Mononuclear cell (primary cell): ENCODE measurements around the gene LBX1. TPM values are rescaled to one million over a fixed set of nuclear protein-coding genes. Genes with fewer than 3 reads are reported as not detected.

Source experiments
- H3K27me3 ChIP-seq: 2 replicates; pipeline ENCODE4 v1.6.0; 2011; ENCODE audit warnings: low read length, control low read depth; ENCODE audit not compliant: insufficient read depth
- H3K4me1 ChIP-seq: 2 replicates; pipeline ENCODE4 v1.5.1; 2011; ENCODE audit warnings: mild to moderate bottlenecking, low read length, control low read depth; ENCODE audit not compliant: insufficient read depth
- H3K4me3 ChIP-seq: 2 replicates; pipeline ENCODE4 v1.5.1; 2011; ENCODE audit warnings: mild to moderate bottlenecking, low read length, moderate library complexity
- H3K9me3 ChIP-seq: 2 replicates; pipeline ENCODE4 v1.5.1; 2011; ENCODE audit warnings: low read depth, mild to moderate bottlenecking, control low read depth, low read length
- total RNA-seq: library from RNA; depleted of rRNA; stranded (reverse); fragments of >200 nt; gene quantifications from one replicate; pipeline ENCODE4 v1.2.3, GENCODE V29; 2012

Gene LBX1, protein sequence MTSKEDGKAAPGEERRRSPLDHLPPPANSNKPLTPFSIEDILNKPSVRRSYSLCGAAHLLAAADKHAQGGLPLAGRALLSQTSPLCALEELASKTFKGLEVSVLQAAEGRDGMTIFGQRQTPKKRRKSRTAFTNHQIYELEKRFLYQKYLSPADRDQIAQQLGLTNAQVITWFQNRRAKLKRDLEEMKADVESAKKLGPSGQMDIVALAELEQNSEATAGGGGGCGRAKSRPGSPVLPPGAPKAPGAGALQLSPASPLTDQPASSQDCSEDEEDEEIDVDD
- not detected for total RNA-seq

DNA sequence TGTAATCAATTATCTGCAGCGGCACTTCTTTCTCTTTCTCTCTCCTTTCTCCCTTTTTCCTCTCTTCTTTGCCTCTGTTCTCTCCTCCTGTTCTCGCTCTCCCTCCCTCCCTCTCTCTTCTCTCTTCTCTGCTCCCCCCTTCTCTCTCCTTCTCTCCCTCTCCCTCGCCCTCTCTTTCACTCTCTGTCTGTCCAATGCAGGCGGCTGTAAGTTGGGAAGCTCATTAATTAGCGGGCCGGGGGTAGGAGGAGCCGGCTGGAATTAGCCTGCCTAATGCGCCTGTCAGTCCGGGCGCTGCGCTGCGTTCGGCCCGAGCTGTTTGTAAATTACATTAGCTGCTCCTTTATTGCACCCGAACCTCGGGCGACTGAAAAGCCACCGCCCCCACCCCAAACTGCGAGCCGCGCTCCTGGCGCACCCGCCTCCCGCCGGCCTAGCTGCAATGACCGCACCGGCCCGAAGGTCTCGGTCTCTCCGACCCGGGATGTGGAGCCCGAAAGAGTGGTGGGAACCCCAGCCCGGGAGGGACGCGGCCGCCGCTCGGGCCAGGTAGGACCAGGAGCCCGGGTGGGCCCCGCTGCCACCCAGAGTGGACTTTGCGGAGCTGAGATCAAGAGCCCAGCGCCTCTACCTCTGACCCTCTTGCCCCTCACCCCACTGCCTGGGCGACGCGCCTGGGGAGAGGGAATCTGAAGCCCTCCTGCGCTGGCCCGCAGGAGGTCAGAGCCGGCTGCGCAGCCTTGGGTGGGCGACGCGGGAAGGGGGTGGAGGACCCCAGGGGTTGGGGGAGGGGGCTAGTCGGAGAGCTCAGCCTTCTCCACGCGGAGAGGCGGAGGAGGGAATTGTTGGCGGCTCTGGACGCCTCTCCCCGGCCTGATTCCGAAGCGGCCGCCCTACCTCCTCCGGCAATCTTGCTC lies at the start of gene LBX1:
Gene LBX1 (minus strand): TSS at position 198 of the 917 bp plus-strand sequence. CDS start 648 bp downstream, outside the sequence.
- H3K4me1 ChIP-seq, result peaks cover 43% of the 10 kb centered on the region
- H3K9me3 ChIP-seq, result no peaks in the 10 kb centered on the region
- peaks cover 93% of the 10 kb centered on the region for H3K27me3 ChIP-seq
- no peak within 1 kb of the TSS for H3K4me3 ChIP-seq

DNA sequence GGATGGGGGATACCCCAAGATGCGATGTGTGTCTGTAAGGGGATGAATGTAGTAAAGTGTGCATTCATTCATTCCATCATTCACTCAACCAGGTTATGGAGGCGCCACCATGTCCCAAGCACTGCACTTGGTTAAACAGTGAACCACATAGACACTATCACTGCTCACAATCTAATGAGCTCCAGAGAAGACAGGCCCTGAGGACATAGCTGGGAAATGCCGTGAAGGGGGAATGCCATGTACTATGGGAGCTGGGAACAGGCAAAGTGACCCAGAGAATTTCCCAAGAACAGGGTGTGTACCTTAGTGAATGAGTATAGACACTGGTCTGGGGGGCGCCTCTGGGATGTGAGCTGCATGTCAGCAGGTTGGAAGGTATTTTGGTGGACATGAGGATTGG lies 44.5 kb upstream of the LBX1 start:
- Histone ChIP-seq H3K4me3 (no peak overlapping the region), H3K4me1 (no peaks in the 10 kb centered on the region)

DNA sequence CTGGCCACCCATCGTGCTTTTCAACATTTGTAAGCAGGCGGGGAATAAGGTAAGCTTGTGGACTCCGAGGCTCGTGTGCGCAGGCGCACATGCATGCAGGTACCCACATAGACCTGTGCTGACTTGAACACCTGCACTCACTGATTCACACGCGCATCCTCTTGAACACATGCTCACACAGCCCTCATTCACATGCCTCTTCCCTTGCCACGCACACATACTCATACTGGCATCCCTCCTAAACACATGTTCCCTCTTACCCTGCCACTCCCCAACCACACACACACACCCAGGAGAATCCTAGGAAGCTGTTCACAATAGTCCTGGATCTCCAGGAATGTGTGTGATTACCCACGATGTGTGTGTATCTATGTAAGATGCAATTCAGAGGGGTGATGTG lies 44.1 kb upstream of the LBX1 start:
- Histone ChIP-seq H3K27me3 (peaks cover 2% of the 10 kb centered on the region), H3K9me3 (no peaks in the 10 kb centered on the region), H3K4me3 (no peak overlapping the region), H3K4me1 (no peaks in the 10 kb centered on the region)

More for the DNA sequence above, 44.5 kb upstream of the LBX1 start:
- Histone ChIP-seq H3K27me3 (peaks cover 2% of the 10 kb centered on the region), H3K9me3 (no peaks in the 10 kb centered on the region)

DNA sequence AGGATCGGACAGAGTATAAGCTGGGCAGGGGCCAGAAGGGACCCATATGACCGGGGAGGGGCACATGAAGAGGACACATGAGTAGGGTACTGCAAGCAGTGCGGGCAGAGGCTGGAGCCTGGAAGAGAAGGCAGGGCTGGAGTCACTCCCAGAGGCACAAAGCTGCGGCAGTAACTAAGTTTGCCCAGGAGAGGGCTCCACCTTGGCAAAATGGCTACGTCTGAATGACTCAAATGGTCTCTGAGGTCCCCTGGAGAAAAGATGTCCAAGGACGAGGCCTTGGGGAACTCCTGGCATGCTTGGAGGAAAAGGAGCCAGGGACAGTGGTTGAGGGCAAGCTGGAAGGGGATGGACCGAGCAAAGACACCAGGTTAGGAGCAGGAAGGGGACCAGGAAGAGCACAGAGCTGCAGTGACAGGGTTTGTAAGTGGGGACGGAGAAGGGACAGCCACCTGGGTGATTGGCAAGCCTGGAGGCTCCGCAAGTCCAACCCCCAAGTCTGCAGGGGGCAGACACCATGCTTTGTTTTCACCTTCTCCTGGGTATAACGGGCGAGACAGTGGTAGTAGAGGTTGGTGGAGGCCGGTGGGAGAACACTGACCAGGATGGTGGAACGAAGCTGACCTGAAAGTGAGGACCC lies 43.1 kb upstream of the LBX1 start:
- H3K27me3 ChIP-seq, result peaks cover 2% of the 10 kb centered on the region

DNA sequence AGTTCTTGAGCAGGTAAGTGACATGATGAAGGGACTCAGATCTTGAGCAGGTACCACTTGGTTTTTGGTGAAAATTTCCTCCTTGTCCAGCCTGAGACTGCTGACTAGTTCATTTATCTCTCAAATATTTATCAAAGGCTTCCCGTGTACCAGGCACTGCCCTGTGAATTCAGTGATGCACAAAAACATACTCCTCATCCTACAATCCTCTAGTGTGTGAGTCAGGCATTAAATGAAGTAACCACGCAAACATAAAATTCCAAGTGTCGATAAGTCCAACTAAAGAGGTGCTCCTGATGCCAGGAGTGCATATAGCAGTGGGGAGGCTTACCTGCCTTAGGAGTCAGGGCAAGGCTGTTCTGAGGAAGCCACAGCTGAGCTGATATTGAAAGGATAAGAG lies 41.5 kb upstream of the LBX1 start:
- H3K4me1 ChIP-seq, result no peaks in the 10 kb centered on the region
- H3K4me3 ChIP-seq, result no peak overlapping the region
- peaks cover 2% of the 10 kb centered on the region for H3K27me3 ChIP-seq
- no peaks in the 10 kb centered on the region for H3K9me3 ChIP-seq

More for the DNA sequence above, 43.1 kb upstream of the LBX1 start:
- Histone ChIP-seq H3K4me1 (no peaks in the 10 kb centered on the region), H3K9me3 (no peaks in the 10 kb centered on the region), H3K4me3 (no peak overlapping the region)

DNA sequence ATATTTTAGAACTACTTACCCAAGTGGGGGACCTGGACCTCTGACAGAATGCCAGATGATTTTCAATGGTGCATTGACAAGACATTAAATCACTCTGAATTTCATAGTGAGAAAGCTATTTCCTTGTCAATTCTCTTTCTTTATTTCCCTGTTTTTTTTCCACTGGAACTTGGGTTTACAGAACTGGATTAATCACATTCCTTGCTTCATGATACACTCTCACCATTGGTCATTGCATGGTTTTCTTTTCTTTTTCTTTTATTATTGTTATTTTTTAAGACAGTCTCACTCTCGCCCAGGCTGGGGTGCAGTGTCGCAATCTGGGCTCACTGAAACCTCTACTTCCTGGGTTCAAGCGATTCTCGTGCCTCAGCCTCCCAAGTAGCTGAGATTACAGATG lies 38.5 kb upstream of the LBX1 start:
- Histone ChIP-seq H3K9me3 (no peaks in the 10 kb centered on the region), H3K27me3 (peaks cover 3% of the 10 kb centered on the region), H3K4me1 (no peaks in the 10 kb centered on the region), H3K4me3 (no peak overlapping the region)

DNA sequence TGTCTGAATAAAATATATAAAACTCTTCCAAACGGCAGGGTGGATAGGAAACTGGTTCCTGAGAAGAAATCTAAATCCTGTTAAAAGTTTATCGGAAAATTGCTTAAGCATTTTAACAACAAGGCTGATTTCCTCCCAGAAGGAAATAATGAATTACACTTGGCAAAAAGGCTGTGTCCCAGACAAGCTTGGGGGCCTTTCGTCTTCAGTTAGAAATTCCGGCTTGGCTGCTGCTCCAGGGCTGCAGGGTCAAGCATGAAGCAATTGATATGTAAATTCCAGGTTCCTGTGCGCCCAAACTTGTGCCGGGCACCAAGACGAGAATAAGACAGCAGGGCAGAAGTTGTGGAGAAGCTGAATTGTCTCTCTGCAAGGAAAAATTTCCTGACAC lies 38.0 kb upstream of the LBX1 start:
- Histone ChIP-seq H3K27me3 (peaks cover 5% of the 10 kb centered on the region), H3K4me3 (no peak overlapping the region), H3K9me3 (no peaks in the 10 kb centered on the region), H3K4me1 (no peaks in the 10 kb centered on the region)

DNA sequence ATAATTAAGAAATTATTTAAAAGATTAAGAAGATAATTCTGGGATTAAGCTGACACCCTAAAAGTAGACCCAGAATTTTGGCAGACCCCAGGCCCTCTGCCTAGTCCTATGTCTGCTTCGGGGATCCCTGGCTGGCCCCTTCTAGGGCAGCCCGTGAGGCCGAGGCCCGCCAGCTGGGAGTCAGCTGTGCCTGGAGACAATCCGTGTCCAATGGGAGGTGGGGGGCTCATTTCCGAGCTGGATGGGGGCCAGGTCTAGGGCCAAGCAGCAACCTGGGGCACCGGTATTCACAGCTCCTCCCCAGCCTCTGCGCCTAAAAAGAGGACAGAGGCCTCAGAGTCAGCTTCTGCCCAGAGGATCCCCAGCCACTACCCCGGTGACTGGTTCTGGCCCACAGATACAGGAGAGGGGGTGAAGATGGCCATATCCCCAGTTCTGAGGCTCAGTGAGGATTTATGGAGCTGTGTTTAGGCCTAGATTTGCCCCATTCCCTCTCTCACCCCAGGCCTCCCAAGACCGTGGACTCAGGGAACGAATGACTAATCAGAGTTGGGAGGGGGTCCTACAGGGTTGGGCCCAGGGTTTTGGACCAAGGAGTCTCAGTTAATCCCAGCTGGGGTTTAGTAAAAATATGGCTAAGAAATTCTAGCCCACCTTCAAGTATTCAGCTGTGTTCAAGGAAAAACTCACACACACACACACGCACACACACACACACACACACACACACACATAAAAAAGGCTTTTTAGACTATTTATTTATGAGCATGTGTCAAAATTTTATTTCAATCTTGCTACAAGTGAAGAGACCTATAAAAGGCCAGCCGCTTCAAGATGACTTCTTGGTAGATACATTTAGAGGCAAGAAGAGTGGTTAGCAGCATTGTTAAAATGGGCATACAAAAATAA lies 37.4 kb upstream of the LBX1 start:
- no peaks in the 10 kb centered on the region for H3K9me3 ChIP-seq
- H3K27me3 ChIP-seq, result peaks cover 5% of the 10 kb centered on the region
- H3K4me1 ChIP-seq, result no peaks in the 10 kb centered on the region
- H3K4me3 ChIP-seq, result no peak overlapping the region

DNA sequence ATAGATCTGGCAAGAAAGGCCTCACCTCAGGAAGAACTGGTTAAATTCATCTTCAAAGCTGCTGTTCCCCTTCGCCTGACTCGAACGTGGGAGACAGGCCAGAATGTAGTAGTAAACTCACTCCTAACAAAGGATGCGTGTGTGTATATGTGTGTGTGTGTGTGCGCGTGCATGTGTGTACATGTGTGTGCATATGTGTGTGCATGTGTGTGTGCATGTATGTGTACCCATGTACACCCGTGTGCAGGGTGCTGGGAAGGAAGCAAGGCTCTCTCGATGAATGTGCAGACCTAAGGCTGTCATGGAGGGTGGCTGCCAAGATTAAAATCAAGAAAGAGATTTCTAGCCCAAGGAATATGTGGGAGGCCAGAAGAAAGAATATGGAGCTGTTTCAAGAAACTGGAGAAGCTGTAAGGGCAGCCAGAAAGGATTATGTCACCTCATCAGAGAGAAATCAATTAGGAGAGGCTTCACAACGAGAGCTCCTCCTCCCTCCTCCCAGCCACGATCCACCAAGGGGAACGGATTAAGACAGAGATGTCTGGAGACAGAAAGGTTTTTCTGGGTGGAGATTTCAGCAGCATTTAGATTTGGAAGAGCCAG lies 34.0 kb upstream of the LBX1 start:
- peaks cover 11% of the 10 kb centered on the region for H3K27me3 ChIP-seq
- no peaks in the 10 kb centered on the region for H3K4me1 ChIP-seq
- no peak overlapping the region for H3K4me3 ChIP-seq
- no peaks in the 10 kb centered on the region for H3K9me3 ChIP-seq

DNA sequence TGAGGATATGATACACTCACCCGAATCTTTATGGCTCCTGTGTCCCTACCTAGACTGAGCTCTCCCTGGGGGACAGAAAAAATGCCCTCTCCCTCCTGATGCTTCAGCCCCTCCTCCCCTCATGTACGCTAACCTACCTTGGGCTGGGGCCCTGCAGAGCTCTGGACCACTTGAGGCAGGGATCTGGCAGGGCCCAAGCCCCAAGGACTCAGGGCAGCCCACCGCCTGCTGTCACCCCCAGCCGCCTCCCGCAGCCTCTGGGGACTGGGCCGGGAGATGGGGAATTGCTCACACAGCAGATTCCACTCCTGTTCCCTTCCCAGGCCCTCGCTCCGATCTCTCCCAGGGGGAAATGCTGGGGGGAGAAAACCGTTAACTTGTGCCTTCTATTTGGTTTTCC lies 32.9 kb upstream of the LBX1 start:
- Histone ChIP-seq H3K27me3 (peaks cover 15% of the 10 kb centered on the region), H3K9me3 (no peaks in the 10 kb centered on the region), H3K4me1 (no peaks in the 10 kb centered on the region), H3K4me3 (no peak overlapping the region)

DNA sequence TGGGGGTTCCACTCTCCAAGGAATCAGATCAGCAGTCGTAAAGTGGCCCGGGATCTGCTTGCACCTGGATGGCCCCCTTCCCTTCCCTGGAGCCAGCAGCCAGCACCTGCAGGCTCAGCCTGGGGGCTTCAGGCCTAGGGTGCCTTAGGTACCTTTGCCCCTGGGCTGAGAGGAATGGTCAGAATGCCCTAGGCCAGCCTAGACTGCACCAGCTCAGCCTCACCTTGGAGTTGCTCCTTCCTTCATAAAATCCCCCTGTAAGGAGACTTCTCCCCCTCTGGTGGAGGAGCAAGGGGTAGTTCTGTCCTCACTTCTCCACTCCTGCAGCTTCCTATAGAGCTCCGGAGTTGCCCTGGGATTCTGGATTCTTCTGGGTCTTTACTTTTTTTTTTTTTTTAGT lies 32.4 kb upstream of the LBX1 start:
- no peaks in the 10 kb centered on the region for H3K4me1 ChIP-seq
- no peak overlapping the region for H3K4me3 ChIP-seq
- peaks cover 18% of the 10 kb centered on the region for H3K27me3 ChIP-seq
- H3K9me3 ChIP-seq, result no peaks in the 10 kb centered on the region

DNA sequence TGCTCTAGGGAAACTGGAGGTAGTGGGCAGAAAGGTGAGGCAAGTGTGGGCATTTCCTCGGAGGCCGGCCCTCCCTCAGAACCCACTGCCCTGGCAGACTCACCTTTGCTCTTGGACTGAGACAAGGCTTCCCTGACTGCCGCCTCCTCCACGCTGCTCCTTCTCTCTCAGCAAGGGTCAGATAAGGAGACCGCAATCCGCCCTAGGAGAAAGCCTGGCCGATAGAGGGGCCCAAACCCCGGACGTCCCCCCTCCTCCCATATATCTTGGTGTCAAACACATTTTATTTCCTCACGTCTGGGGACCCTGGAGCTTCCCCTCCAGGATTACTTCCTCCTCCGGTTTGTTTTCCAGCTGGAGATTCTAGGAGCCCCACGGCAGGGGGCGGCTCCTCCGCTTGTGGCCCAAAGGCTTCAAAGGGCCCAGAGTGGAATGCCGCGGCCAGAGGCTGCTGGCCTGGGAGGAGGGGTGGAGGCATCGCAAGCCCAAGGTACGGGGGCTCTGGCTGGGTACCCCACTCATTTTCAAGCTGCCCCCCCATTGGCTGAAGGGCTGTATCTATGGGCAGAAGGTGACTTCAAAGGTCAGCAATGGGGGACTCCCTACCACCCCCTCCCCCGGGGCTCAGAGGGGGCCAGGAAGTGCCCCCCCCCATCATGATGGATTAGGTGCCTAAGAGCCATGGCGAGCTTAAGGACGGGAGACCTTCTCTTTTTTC lies 31.7 kb upstream of the LBX1 start:
- no peaks in the 10 kb centered on the region for H3K9me3 ChIP-seq
- H3K4me3 ChIP-seq, result no peak overlapping the region
- H3K4me1 ChIP-seq, result no peaks in the 10 kb centered on the region
- peaks cover 18% of the 10 kb centered on the region for H3K27me3 ChIP-seq

DNA sequence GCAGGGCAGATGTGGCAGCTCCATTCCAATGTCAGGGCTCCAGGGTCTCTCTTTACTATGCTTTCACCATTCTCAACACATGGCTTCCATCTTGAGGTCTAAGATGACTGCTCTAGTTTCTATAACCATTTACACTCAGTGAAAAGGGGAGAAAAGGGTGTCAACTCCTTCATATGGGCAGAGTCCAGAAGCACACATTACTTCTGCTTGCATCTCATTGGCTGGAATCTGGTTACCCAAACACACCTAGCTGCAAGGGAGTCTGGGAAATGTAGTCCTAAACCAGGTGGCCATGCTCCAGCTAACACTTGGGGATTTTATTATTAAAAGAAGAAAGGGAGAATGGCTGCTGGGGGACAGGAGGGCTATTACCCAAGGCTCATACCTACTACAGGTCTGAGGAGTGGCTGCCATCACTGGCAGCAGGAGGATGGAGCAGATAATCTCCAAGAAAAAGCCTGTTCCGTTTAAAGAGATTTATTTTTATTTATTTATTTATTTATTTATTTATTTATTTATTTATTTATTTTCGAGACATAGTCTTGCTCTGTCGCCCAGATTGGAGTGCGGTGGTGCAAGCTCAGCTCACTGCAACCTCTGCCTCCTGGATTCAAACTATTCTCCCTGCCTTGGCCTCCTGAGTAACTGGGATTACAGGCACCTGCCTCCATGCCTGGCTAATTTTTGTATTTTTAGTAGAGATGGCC lies 29.1 kb upstream of the LBX1 start:
- H3K4me3 ChIP-seq, result no peak overlapping the region
- peaks cover 20% of the 10 kb centered on the region for H3K27me3 ChIP-seq
- no peaks in the 10 kb centered on the region for H3K4me1 ChIP-seq
- no peaks in the 10 kb centered on the region for H3K9me3 ChIP-seq
